SU-DHL-6 (cell line): Measurements from ENCODE around the gene NFE2L1.
"Not testable (repeated sequence)": the region's sequence is repeated elsewhere in the genome, so short reads cannot be mapped to it uniquely, and the experiment has no call there.

ENCODE experiments used
- H2AFZ ChIP-seq: fragments of 200-600 bp; sonication (generic); 2 replicates; pipeline ENCODE4 v1.6.1; 2014; ENCODE audit warnings: low read depth, mild to moderate bottlenecking, moderate library complexity, mixed read lengths, antibody characterized with exemption, low read length; ENCODE audit not compliant: severe bottlenecking
- H3F3A ChIP-seq: fragments of 200-600 bp; shearing (Covaris generic); 2 replicates; pipeline ENCODE4 v1.6.0; 2016; ENCODE audit warnings: antibody characterized with exemption, mild to moderate bottlenecking; ENCODE audit not compliant: insufficient read depth
- H3K27ac ChIP-seq: fragments of 200-600 bp; sonication (generic); 2 replicates; pipeline ENCODE4 v1.5.1; 2016; ENCODE audit warnings: low read depth, mild to moderate bottlenecking, low read length, moderate library complexity, mixed read lengths
- H3K27me3 ChIP-seq: fragments of 200-600 bp; sonication (generic), shearing (Covaris generic); 2 replicates; pipeline ENCODE4 v1.6.0; 2014; ENCODE audit warnings: mild to moderate bottlenecking, low read length
- H3K36me3 ChIP-seq: fragments of 200-600 bp; sonication (generic); 2 replicates; pipeline ENCODE4 v1.6.1; 2014; ENCODE audit warnings: mild to moderate bottlenecking, low read length, mixed read lengths
- H3K4me2 ChIP-seq: fragments of 300-600, 200-600 bp; shearing (Covaris generic), sonication (generic); 2 replicates; pipeline ENCODE4 v1.6.0; 2014; ENCODE audit warnings: low read length, low read depth, mild to moderate bottlenecking; ENCODE audit not compliant: poor library complexity, severe bottlenecking
- H3K4me3 ChIP-seq: fragments of 200-600 bp; sonication (generic); 2 replicates; pipeline ENCODE4 v1.5.1; 2014; ENCODE audit warnings: antibody characterized with exemption, low read length, mild to moderate bottlenecking, mixed read lengths; ENCODE audit not compliant: insufficient read depth, poor library complexity, severe bottlenecking
- H3K79me2 ChIP-seq: fragments of 200-600 bp; sonication (generic); 2 replicates; pipeline ENCODE4 v1.6.1; 2014; ENCODE audit warnings: mild to moderate bottlenecking, low read length, moderate library complexity; ENCODE audit not compliant: insufficient read depth
- H3K9ac ChIP-seq: fragments of 200-600 bp; sonication (generic); 2 replicates; pipeline ENCODE4 v1.7.0; 2014; ENCODE audit warnings: mild to moderate bottlenecking, low read length
- H3K9me2 ChIP-seq: fragments of 200-600 bp; sonication (generic); replicated peaks from 2 replicates; pipeline ENCODE4 v1.6.1; 2014; ENCODE audit warnings: low read length; ENCODE audit not compliant: insufficient read depth
- H3K9me3 ChIP-seq: fragments of 200-600 bp; sonication (generic); 2 replicates; pipeline ENCODE4 v1.6.1; 2014; ENCODE audit warnings: low read length, mixed read lengths; ENCODE audit not compliant: insufficient read depth
- H4K20me1 ChIP-seq: fragments of 200-600 bp; sonication (generic); 2 replicates; pipeline ENCODE4 v1.6.1; 2014; ENCODE audit warnings: low read depth, mild to moderate bottlenecking, antibody characterized with exemption, low read length, moderate library complexity, mixed read lengths
- CTCF ChIP-seq: fragments of 200-600 bp; sonication (generic); IDR thresholded peaks from one replicate; pipeline ENCODE4 v1.5.1; 2017; ENCODE audit warnings: antibody characterized with exemption, mild to moderate bottlenecking, low read length, moderate library complexity; ENCODE audit not compliant: insufficient read depth, poor library complexity, severe bottlenecking
- EZH2phosphoT487 ChIP-seq: fragments of 200-600 bp; sonication (generic), shearing (Covaris generic); conservative IDR thresholded peaks from 2 replicates; pipeline ENCODE4 v1.6.1; 2018; ENCODE audit warnings: mild to moderate bottlenecking, antibody characterized with exemption, low read length, moderate library complexity, mixed read lengths

NFE2L1 gene

GRCh38 chr17:48047741-48048383 lies at the start of gene NFE2L1:
Gene NFE2L1 (plus strand): TSS chr17:48048359. CDS start chr17:48051119, 2,760 bp downstream.
- no peaks in the 10 kb centered on the region for H3K9me3 ChIP-seq
- H3K4me2 ChIP-seq = peak within 1 kb of the TSS; percentile 91
- H3K9ac ChIP-seq = peak within 1 kb of the TSS; percentile 87
- TF ChIP-seq CTCF (no peak), EZH2phosphoT487 (no peak)
- H3K27ac ChIP-seq = peak within 1 kb of the TSS; percentile 86
- H3K4me3 ChIP-seq = peak within 1 kb of the TSS; percentile 96
- H4K20me1 ChIP-seq = no peaks in the 10 kb centered on the region
- H3F3A ChIP-seq = peaks cover 3% of the 10 kb centered on the region; the same call in 1 of the 2 replicates
- H3K36me3 ChIP-seq = no peaks in the 10 kb centered on the region
- peak within 1 kb of the TSS; percentile 77 for H2AFZ ChIP-seq
- H3K27me3 ChIP-seq = no peaks in the 10 kb centered on the region
- H3K9me2 ChIP-seq = no peaks in the 10 kb centered on the region
- H3K79me2 ChIP-seq = peaks cover 46% of the 10 kb centered on the region

GRCh38 chr17:47999582-47999981 lies 48.6 kb upstream of the NFE2L1 start:
- Histone ChIP-seq H2AFZ (no peak overlapping the region), H3K27me3 (no peaks in the 10 kb centered on the region)

GRCh38 chr17:48001197-48001596 lies 47.0 kb upstream of the NFE2L1 start:
- Histone ChIP-seq H3K27me3 (no peaks in the 10 kb centered on the region), H3K9ac (no peak overlapping the region), H3F3A (no peaks in the 10 kb centered on the region), H3K79me2 (no peaks in the 10 kb centered on the region), H3K36me3 (no peaks in the 10 kb centered on the region), H3K4me3 (no peak overlapping the region), H3K4me2 (no peak overlapping the region), H3K9me2 (no peaks in the 10 kb centered on the region), H2AFZ (no peak overlapping the region), H3K9me3 (no peaks in the 10 kb centered on the region), H3K27ac (no peak overlapping the region), H4K20me1 (no peaks in the 10 kb centered on the region)
- TF ChIP-seq CTCF (no peak), EZH2phosphoT487 (no peak)

More at GRCh38 chr17:47999582-47999981, 48.6 kb upstream of the NFE2L1 start:
- H3K36me3 ChIP-seq = no peaks in the 10 kb centered on the region
- no peaks in the 10 kb centered on the region for H4K20me1 ChIP-seq
- no peaks in the 10 kb centered on the region for H3K9me3 ChIP-seq
- H3K4me2 ChIP-seq = no peak overlapping the region
- H3K9ac ChIP-seq = no peak overlapping the region
- H3F3A ChIP-seq = no peaks in the 10 kb centered on the region
- no peak for TF ChIP-seq EZH2phosphoT487
- TF ChIP-seq CTCF = no peak
- no peak overlapping the region for H3K27ac ChIP-seq
- H3K9me2 ChIP-seq = no peaks in the 10 kb centered on the region
- H3K4me3 ChIP-seq = no peak overlapping the region
- H3K79me2 ChIP-seq = no peaks in the 10 kb centered on the region

GRCh38 chr17:48001657-48002056 lies 46.5 kb upstream of the NFE2L1 start:
- H3K9ac ChIP-seq, H3K79me2 ChIP-seq, H3F3A ChIP-seq, H2AFZ ChIP-seq, H4K20me1 ChIP-seq, H3K27me3 ChIP-seq, H3K9me3 ChIP-seq, H3K4me3 ChIP-seq, H3K27ac ChIP-seq, H3K9me2 ChIP-seq, H3K4me2 ChIP-seq, H3K36me3 ChIP-seq: not testable (repeated sequence)
